Heart left ventricle (tissue), 13 donors: ENCODE results near the gene RDX.

Experiments
- POLR2A ChIP-seq, 2 donors: fragments of 450-650 bp; IDR thresholded peaks; one replicate each; pipeline ENCODE4 v1.6.1; 2017; ENCODE audit warnings: antibody characterized with exemption in 2 of 2, mild to moderate bottlenecking in 2 of 2, moderate library complexity in 2 of 2
- TF ChIP-seq, protein P1 (sequence below), 12 donors: fragments of 200-600 bp; sonication (generic) in 4 of 12; IDR thresholded peaks; one replicate each; pipeline versions ENCODE4 v1.5.0 to v1.8.0; 2018 to 2022; ENCODE audit warnings: antibody characterized with exemption in 12 of 12, mild to moderate bottlenecking in 5 of 12
- donor health status: ischemic (EF 13 %, LVEDD 7.1; RV severe dilation, severe dysfunction).
- donor health status: DM: no; HTN: yes; CAD: no.
- donor health status: DM: no; HTN: no; CAD: no.
- donor health status: ischemic (EF 25% LVEDD 6.9; RV normal size, moderate dysfunction).
- donor health status: ischemic (EF 25% LVEDD 5.7; RV mildly dilated, moderate dysfunction).
- donor health status: ischemic (EF 35%, LVEDD 5.7; RV mildly dilated, moderate dysfunction).
- donor health status: nonischemic (EF 11% LVEDD 7.7; RV severe dilation, severe dysfunction).
- donor health status: DM: yes; HTN: yes; CAD: no.
- donor health status: PGD.
- donor health status: ischemic (EF 29% LVEDD 5.4; RV normal size, mild dysfunction).
- donor health status: nonischemic (EF 23%, LVEDD 6.1; RV moderate dilation, normal function).

GRCh38 chr11:110186456-110186855 is 110.0 kb downstream of the RDX start:
- TF ChIP-seq, protein P1, sequence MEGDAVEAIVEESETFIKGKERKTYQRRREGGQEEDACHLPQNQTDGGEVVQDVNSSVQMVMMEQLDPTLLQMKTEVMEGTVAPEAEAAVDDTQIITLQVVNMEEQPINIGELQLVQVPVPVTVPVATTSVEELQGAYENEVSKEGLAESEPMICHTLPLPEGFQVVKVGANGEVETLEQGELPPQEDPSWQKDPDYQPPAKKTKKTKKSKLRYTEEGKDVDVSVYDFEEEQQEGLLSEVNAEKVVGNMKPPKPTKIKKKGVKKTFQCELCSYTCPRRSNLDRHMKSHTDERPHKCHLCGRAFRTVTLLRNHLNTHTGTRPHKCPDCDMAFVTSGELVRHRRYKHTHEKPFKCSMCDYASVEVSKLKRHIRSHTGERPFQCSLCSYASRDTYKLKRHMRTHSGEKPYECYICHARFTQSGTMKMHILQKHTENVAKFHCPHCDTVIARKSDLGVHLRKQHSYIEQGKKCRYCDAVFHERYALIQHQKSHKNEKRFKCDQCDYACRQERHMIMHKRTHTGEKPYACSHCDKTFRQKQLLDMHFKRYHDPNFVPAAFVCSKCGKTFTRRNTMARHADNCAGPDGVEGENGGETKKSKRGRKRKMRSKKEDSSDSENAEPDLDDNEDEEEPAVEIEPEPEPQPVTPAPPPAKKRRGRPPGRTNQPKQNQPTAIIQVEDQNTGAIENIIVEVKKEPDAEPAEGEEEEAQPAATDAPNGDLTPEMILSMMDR (IDR thresholded peaks at IDR 0.05), result no peak
- no peak for TF ChIP-seq POLR2A (IDR thresholded peaks at IDR 0.05)
